Common myeloid progenitor, CD34-positive (primary cell): Measurements from ENCODE around the gene KCNJ4.
"Not testable (repeated sequence)": the region's sequence is repeated elsewhere in the genome, so short reads cannot be mapped to it uniquely, and the experiment has no call there.

Experiments
- CTCF ChIA-PET: fragments of 350-600 bp; sonication (Branson Sonifier 250); formaldehyde crosslinking; loops from one replicate; lab custom pipeline; 2021; ENCODE audit warnings: antibody characterized with exemption; lab: Charles Lee
- POLR2A ChIA-PET: fragments of 350-600 bp; sonication (Branson Sonifier 250); formaldehyde crosslinking; loops from one replicate; lab custom pipeline; 2021; ENCODE audit warnings: antibody characterized with exemption; lab: Charles Lee
- DNase-seq, 3 donors: peaks; one replicate each; pipeline versions ENCODE4 v3.0.0 to v3.0.0-alpha.2; 2013
- H3K27ac ChIP-seq, 2 experiments: 1 replicate in 1 of 2; 2 replicates in 1 of 2; pipeline ENCODE4 v1.7.0; 2013; ENCODE audit warnings: inconsistent platforms in 2 of 2, low read length in 2 of 2, mild to moderate bottlenecking in 2 of 2, low read depth in 1 of 2, moderate library complexity in 1 of 2; ENCODE audit not compliant: severe bottlenecking in 2 of 2, insufficient read depth in 1 of 2, poor library complexity in 1 of 2
- H3K27me3 ChIP-seq, 5 experiments: replicated peaks in 2 of 5; 1 replicate in 3 of 5; 2 replicates in 2 of 5; pipeline versions ENCODE4 v1.6.1 to v1.7.0; 2013; ENCODE audit warnings: low read length in 4 of 5, mild to moderate bottlenecking in 2 of 5, moderate library complexity in 2 of 5, inconsistent platforms in 1 of 5; ENCODE audit not compliant: insufficient read depth in 5 of 5, control insufficient read depth in 4 of 5
- H3K36me3 ChIP-seq, 4 experiments: 1 replicate in 2 of 4; 2 replicates in 2 of 4; pipeline versions ENCODE4 v1.6.1 to v1.7.0; 2013; ENCODE audit warnings: low read length in 3 of 4, control low read depth in 1 of 4, mild to moderate bottlenecking in 1 of 4; ENCODE audit not compliant: control insufficient read depth in 4 of 4, insufficient read depth in 4 of 4
- H3K4me1 ChIP-seq, 4 experiments: 1 replicate in 3 of 4; 2 replicates in 1 of 4; pipeline versions ENCODE4 v1.6.1 to v1.7.1; 2013; ENCODE audit warnings: low read length in 3 of 4, mild to moderate bottlenecking in 3 of 4, control low read depth in 1 of 4, inconsistent platforms in 1 of 4, moderate library complexity in 1 of 4; ENCODE audit not compliant: control insufficient read depth in 4 of 4, insufficient read depth in 4 of 4; ENCODE audit errors: control extremely low read depth in 1 of 4
- H3K4me3 ChIP-seq, 7 experiments: 1 replicate in 4 of 7; 2 replicates in 3 of 7; pipeline versions ENCODE4 v1.5.1 to v1.7.0; 2013; ENCODE audit warnings: mild to moderate bottlenecking in 7 of 7, low read length in 6 of 7, moderate library complexity in 6 of 7, inconsistent platforms in 2 of 7, low read depth in 2 of 7, control low read depth in 1 of 7; ENCODE audit not compliant: insufficient read depth in 4 of 7, control insufficient read depth in 1 of 7; ENCODE audit errors: extremely low read depth in 1 of 7
- H3K9me3 ChIP-seq, 5 experiments: 1 replicate in 4 of 5; 2 replicates in 1 of 5; pipeline versions ENCODE4 v1.6.1 to v1.7.1; 2013; ENCODE audit warnings: low read length in 4 of 5, mild to moderate bottlenecking in 2 of 5, inconsistent platforms in 1 of 5, low read depth in 1 of 5, moderate library complexity in 1 of 5; ENCODE audit not compliant: control insufficient read depth in 4 of 5, insufficient read depth in 2 of 5; ENCODE audit errors: control extremely low read depth in 1 of 5
- WGBS: methylation state at CpG from one replicate; pipeline ENCODE4 v1.1.5; 2013; ENCODE audit not compliant: insufficient coverage; 5-methylcytosine and 5-hydroxymethylcytosine counted together

The KCNJ4 gene

GRCh38 chr22:38415046-38415445, 40.0 kb downstream of the KCNJ4 start:
- Histone ChIP-seq H3K36me3 (no peaks in the 10 kb centered on the region), H3K4me1 (peaks cover 0 to 8% (median 6%) of the 10 kb centered on the region in 4 experiments), H3K27me3 (peaks cover 0 to 1% (median 0%) of the 10 kb centered on the region in 5 experiments), H3K27ac (no peak overlapping the region), H3K9me3 (no peaks in the 10 kb centered on the region), H3K4me3 (no peak overlapping the region)
- DNase-seq, result no peak
- 100% methylated on average over 10 of the region's 12 CpGs for whole genome bisulfite sequencing
- CTCF ChIA-PET, result interaction anchor here (0.8 to 2.3 kb wide), 3 partner anchors 13 to 157 kb away, joined by 3 to 7 read pairs (median 3); no protein-coding TSS in a partner anchor
- POLR2A ChIA-PET, result no interaction called here

DNA sequence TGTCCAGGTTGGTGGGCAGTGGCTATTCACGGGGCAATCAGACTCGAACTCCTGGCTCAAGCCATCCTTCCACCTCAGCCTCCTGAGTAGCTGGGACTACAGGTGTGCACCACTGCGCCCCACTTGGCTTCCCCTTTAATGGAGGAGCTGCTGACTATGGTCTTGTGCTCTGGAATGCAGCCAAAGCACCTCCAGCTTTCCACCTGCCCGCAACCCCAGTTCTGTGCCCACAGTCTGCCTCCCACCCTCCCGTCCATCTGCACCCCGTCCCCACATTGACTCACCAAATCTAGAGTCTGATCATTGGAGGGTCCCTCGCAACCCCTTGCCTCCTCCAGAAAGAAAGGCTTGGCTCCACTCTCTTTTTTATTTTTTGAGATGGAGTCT, 41.0 kb downstream of the KCNJ4 start:
- no peaks in the 10 kb centered on the region for H3K9me3 ChIP-seq
- POLR2A ChIA-PET, result no interaction called here
- 92% methylated on average over 7 of the region's 7 CpGs for WGBS
- H3K27ac ChIP-seq, result no peak overlapping the region
- no peaks in the 10 kb centered on the region for H3K36me3 ChIP-seq
- CTCF ChIA-PET, result interaction anchor here (0.7 to 2.3 kb wide), 5 partner anchors 10 to 268 kb away, joined by 3 to 7 read pairs (median 4); partner anchors contain the start of gene TOMM22
- no peak for DNase-seq
- peaks cover 0 to 1% (median 0%) of the 10 kb centered on the region in 5 experiments for H3K27me3 ChIP-seq
- peaks cover 0 to 8% (median 6%) of the 10 kb centered on the region in 4 experiments for H3K4me1 ChIP-seq
- H3K4me3 ChIP-seq, result no peak overlapping the region

DNA sequence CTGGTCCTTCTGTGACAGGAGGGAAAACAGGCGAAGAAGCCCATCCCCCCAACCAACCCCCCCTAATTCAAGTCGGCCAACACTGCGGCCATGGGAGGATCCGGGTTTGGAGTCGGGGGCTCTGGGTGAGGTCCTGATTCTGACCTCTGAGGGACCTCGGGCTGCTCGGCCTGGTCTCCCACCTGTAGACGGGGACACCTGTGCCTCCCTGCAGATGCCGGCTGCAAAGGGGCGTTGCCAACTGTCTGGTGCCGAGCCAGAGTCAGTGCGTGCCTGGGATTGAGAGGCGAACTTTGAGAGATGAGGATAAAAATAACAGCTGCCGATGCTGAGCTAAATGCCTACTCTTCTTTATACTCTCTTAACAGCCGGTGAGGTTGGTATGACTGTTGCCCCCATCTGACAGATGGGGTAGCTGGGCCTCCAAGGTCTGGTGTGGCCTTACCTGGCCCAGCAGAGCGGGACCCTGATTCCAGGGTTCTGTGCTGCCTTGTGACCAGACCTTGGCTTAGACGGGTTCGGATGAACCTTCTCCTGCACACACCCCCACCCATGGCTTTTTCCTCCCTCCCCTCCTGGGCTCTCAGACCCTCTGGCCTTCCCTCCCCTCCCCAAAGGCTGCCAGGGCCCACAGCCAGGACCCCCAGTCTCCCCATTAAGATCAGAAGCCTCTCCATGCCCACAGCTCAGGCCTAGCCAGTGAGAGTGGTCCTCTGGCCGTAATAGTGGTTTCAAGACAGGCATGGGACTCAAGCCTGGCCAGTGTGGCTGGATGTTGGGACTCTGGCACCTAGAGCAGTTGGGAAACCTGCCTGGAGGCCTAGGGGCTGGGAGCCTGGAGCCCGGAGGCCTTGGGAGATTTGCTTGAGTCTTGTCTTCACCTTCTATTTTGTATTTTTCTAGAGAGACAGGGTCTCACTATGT, 41.7 kb downstream of the KCNJ4 start:
- Histone ChIP-seq H3K27me3 (peaks cover 0 to 1% (median 0%) of the 10 kb centered on the region in 5 experiments), H3K27ac (no peak overlapping the region), H3K9me3 (no peaks in the 10 kb centered on the region), H3K4me1 (peaks cover 0 to 8% (median 6%) of the 10 kb centered on the region in 4 experiments), H3K4me3 (peak overlapping the region in 1 of 7 experiments; percentile 0), H3K36me3 (no peaks in the 10 kb centered on the region)
- ChIA-PET POLR2A (no interaction called here), CTCF (interaction anchor here (0.6 to 2.3 kb wide), 8 partner anchors 11 to 269 kb away, joined by 3 to 7 read pairs (median 3); partner anchors contain the start of gene TOMM22)
- DNase-seq, result no peak
- WGBS, result 84% methylated on average over 16 of the region's 20 CpGs

GRCh38 chr22:38412435-38413084, 42.4 kb downstream of the KCNJ4 start:
- Histone ChIP-seq H3K4me3 (peak overlapping the region in 3 of 7 experiments; percentile 0 to 57 (median 37)), H3K4me1 (peaks cover 0 to 8% (median 6%) of the 10 kb centered on the region in 4 experiments), H3K36me3 (no peaks in the 10 kb centered on the region), H3K27ac (no peak overlapping the region), H3K9me3 (no peaks in the 10 kb centered on the region), H3K27me3 (peaks cover 0 to 1% (median 0%) of the 10 kb centered on the region in 5 experiments)
- 29% methylated on average over 27 of the region's 45 CpGs for WGBS
- CTCF ChIA-PET, result interaction anchor here (0.7 to 2.3 kb wide), 7 partner anchors 11 to 162 kb away, joined by 3 to 7 read pairs (median 3); no protein-coding TSS in a partner anchor
- POLR2A ChIA-PET, result no interaction called here
- DNase-seq, result peak in 2 of 3 donors; percentile 43 to 45

DNA sequence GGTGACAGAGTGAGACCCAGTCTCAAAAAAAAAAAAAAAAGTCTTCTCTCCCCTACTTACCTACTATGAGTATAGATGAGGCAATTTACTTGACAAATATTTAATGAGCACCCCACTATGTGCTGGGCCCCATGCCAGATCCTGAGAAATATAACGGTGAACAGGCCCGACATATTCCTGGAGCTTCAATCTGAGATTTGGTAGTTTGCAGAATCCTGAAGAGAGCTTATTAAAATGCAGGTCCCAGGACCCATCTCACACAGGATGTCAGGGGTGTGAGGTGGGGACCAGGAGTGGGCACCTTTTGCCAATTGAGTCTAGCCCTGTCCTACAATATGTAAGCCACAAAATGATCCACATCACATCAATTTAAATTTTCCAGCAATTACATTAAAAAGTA, 44.0 kb downstream of the KCNJ4 start:
- ChIA-PET POLR2A (interaction anchor here (0.6 kb wide), 1 partner anchor 112 kb away, joined by 3 read pairs; no protein-coding TSS in a partner anchor), CTCF (interaction anchor here (1.0 kb wide), 1 partner anchor 17 kb away, joined by 3 read pairs; no protein-coding TSS in a partner anchor)
- Histone ChIP-seq H3K27me3 (peaks cover 0 to 1% (median 0%) of the 10 kb centered on the region in 5 experiments), H3K36me3 (no peaks in the 10 kb centered on the region), H3K9me3 (no peaks in the 10 kb centered on the region), H3K4me1 (peaks cover 0 to 8% (median 5%) of the 10 kb centered on the region in 4 experiments), H3K4me3 (no peak overlapping the region), H3K27ac (no peak overlapping the region)
- 95% methylated on average over 2 of the region's 2 CpGs for WGBS
- no peak for DNase-seq

DNA sequence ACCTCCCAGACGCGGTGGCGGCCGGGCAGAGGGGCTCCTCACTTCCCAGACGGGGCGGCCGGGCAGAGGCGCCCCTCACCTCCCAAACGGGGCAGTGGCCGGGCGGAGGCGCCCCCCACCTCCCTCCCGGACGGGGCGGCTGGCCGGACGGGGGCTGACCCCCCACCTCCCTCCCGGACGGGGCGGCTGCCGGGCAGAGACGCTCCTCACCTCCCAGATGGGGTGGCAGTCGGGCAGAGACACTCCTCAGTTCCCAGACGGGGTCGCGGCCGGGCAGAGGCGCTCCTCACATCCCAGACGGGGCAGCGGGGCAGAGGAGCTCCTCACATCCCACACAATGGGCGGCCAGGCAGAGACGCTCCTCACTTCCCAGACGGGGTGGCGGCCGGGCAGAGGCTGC, 45.1 kb downstream of the KCNJ4 start:
- WGBS, result 94% methylated on average over 7 of the region's 35 CpGs
- H3K36me3 ChIP-seq, H3K9me3 ChIP-seq, DNase-seq, POLR2A ChIA-PET, H3K4me1 ChIP-seq, H3K27me3 ChIP-seq, CTCF ChIA-PET, H3K27ac ChIP-seq, H3K4me3 ChIP-seq: not testable (repeated sequence)
